MG63 (cell line): ENCODE measurements around the gene BMP7. TPM values are rescaled to one million over a fixed set of nuclear protein-coding genes. Genes with fewer than 3 reads are reported as not detected.

Experiments
- DNase-seq: peaks from one replicate; pipeline ENCODE4 v3.0.0-alpha.2; 2020
- H3K27me3 ChIP-seq: fragments of 250-450 bp; sonication (Bioruptor Pico); 2 replicates; pipeline ENCODE4 v1.5.1; 2020; ENCODE audit warnings: mild to moderate bottlenecking, moderate library complexity
- H3K36me3 ChIP-seq: fragments of 250-450 bp; sonication (Bioruptor Pico); 2 replicates; pipeline ENCODE4 v1.5.1; 2020; ENCODE audit warnings: mild to moderate bottlenecking, moderate library complexity
- H3K4me3 ChIP-seq: fragments of 250-450 bp; sonication (Bioruptor Pico); 2 replicates; pipeline ENCODE4 v1.5.1; 2020; ENCODE audit warnings: mild to moderate bottlenecking, moderate library complexity
- H3K9me3 ChIP-seq: fragments of 250-450 bp; sonication (Bioruptor Pico); 2 replicates; pipeline ENCODE4 v1.5.1; 2020; ENCODE audit warnings: mild to moderate bottlenecking, moderate library complexity
- total RNA-seq: library from RNA; depleted of rRNA; stranded (reverse); fragments of >200 nt; shearing (Covaris generic); gene quantifications from 2 replicates; pipeline ENCODE4 v1.2.3, GENCODE V29; 2014; ENCODE audit warnings: low replicate concordance

BMP7 gene
- total RNA-seq, 1 experiment from 2014 or later: 10.7 TPM

DNA sequence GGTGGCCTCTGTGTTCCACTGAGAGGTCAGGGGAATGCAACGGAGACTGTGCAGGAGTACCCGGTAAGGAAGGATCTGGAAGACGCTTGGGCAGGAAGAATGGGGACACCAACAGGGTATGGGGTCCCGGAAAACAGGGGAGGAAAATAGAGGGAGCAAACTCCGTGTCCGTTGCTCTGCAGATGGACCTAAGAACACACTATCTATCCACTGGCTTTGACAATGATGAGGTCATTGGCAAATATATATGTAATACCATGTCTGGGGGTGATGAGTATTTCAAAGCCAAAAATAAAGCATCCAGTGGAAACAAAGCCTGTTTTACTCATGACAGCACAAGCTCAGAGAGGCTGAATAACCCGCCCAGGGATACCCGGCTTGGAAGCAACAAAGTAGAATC is 80.2 kb downstream of the BMP7 start:
- Histone ChIP-seq H3K27me3 (no peaks in the 10 kb centered on the region), H3K9me3 (no peaks in the 10 kb centered on the region), H3K4me3 (no peak overlapping the region), H3K36me3 (no peaks in the 10 kb centered on the region)
- no peak for DNase-seq

DNA sequence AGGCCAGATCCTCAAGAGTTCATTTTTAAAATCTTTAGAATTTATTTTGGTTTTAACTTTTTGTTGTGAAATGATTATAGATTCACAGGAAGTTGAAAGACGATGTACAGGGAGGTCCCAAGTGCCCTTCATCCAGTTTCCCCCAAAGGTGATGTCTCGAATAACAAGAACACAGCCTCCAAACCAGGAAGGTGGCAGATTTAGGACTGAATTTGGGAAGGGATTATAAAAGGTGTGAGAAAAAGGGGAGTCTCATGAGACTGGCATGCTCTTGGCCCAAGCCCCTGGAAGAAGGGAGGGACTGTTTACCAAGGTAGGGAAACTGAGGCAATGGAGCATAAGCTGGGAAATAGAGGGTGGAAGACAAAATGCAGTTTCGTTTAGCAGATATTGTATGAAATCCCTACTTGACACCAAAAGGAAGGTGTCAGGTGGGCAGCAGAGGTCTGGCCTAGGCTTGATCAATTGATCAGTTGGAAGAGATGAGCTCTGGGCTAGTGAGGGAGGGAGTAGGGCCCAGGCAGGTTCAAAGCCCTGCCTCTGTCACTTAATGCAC is 81.2 kb downstream of the BMP7 start:
- no peaks in the 10 kb centered on the region for H3K9me3 ChIP-seq
- no peak for DNase-seq

DNA sequence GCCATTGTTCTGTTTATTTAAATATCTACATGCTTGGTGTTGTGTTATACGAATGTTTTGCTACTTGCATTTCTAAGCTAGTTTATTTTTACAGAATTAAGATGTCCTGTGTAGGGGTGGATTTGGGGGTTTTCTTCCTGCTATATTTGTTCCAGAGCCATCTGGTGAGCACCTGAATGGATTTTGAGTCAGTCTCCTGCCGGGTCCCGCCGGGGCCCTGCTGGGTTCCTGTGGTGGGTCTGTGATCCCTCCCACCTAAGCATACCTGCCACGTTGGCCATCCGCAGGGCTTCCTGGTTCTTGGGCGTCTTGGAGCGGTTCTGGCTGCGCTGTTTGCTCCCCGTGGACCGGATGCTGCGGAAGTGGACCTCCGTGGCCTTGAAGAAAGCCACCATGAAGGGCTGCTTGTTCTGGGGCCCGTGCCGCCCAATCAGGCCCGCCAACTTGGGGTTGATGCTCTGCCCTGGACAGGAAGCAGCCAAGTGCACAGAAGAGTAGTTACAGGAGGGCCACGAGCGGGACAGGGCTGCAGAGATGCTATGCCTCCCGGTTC is 82.9 kb downstream of the BMP7 start:
- no peaks in the 10 kb centered on the region for H3K36me3 ChIP-seq
- no peak for DNase-seq
- no peaks in the 10 kb centered on the region for H3K27me3 ChIP-seq
- no peak overlapping the region for H3K4me3 ChIP-seq
- no peaks in the 10 kb centered on the region for H3K9me3 ChIP-seq

More for the DNA sequence above, 81.2 kb downstream of the BMP7 start:
- no peak overlapping the region for H3K4me3 ChIP-seq
- H3K36me3 ChIP-seq: no peaks in the 10 kb centered on the region
- no peaks in the 10 kb centered on the region for H3K27me3 ChIP-seq

DNA sequence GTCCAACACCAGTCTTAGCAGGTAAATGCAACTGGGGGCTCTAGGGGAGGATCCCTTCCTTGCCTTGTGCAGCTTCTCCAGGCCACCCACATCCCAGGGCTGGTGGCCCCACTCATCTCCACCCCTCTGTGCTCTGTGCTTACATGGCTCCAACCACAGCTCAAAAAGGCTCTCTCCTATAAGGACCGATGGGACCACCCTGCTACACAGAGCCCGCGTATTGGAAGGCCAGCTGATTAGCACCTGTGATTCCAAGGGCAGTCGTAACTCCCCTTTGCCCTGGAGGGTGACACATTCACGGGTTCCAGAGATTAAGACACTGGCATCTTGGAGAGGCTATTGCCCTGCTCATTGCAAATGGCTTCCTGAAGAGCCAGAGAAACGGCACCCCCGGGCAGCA is 84.8 kb downstream of the BMP7 start:
- DNase-seq: no peak
- no peaks in the 10 kb centered on the region for H3K9me3 ChIP-seq
- H3K27me3 ChIP-seq: no peaks in the 10 kb centered on the region

DNA sequence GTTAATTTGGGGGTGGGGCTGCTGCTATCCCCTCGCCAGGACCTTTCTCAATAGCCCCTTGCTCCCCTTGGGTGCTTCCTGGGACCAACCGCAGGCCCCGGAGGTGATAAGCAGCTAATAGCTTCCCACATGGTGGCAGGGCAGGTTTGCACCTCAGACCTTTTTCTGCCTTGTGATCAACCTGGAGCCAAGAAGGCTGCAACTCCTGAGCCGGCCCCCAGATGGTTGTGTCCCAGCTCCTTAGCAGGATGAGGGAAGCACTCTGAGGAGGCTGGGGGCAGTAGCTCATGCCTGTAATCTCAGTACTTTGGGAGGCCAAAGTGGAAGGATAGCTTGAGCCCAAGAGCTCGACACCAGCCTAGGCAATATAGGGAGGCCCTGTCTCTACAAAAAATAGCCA is 85.5 kb downstream of the BMP7 start:
- no peak overlapping the region for H3K4me3 ChIP-seq
- no peaks in the 10 kb centered on the region for H3K9me3 ChIP-seq
- H3K27me3 ChIP-seq: no peaks in the 10 kb centered on the region
- H3K36me3 ChIP-seq: no peaks in the 10 kb centered on the region
- DNase-seq: no peak

More for the DNA sequence above, 84.8 kb downstream of the BMP7 start:
- H3K4me3 ChIP-seq: no peak overlapping the region
- H3K36me3 ChIP-seq: no peaks in the 10 kb centered on the region

DNA sequence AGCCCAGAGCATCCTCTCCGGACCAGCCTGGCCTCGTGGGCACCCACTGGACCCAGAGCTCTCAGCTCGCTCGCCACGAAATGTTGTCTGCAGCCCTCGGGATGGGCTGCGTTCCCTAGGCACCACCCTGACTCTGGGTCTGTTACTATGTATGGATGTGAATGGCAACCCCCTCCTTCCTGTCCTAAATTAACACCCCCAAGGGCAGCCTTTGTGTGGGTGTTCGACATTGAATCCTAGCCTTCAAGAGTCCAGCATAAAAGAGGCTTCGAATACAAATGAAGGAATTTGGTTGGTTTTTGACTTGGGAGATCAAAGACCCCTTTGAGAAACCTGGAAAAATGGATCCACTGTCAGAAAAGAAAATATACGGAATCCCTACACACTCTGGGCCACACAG is 86.1 kb downstream of the BMP7 start:
- H3K4me3 ChIP-seq: no peak overlapping the region
- no peak for DNase-seq

DNA sequence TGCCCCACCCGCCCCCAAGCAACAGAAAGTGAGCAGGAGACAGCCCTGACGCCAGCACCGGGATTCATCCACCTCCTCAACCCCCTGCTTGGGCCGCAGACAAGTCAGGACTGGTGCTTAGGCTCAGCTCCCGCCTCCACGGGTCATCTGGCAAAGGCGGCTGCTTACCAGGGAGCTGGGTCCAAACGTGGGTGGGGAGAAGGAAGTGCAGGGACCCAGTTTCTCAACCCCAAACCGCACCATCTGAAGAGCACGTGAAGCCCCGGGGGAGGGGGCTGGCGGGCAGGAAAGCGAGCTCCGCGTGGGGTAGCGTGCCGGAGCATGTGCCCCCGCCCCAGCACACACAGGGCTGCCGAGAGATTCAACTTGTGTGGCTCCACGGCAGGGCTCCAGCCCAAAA is 87.2 kb downstream of the BMP7 start:
- Histone ChIP-seq H3K36me3 (no peaks in the 10 kb centered on the region), H3K4me3 (no peak overlapping the region), H3K9me3 (no peaks in the 10 kb centered on the region), H3K27me3 (no peaks in the 10 kb centered on the region)
- no peak for DNase-seq

More for the DNA sequence above, 86.1 kb downstream of the BMP7 start:
- no peaks in the 10 kb centered on the region for H3K36me3 ChIP-seq
- no peaks in the 10 kb centered on the region for H3K27me3 ChIP-seq
- no peaks in the 10 kb centered on the region for H3K9me3 ChIP-seq

DNA sequence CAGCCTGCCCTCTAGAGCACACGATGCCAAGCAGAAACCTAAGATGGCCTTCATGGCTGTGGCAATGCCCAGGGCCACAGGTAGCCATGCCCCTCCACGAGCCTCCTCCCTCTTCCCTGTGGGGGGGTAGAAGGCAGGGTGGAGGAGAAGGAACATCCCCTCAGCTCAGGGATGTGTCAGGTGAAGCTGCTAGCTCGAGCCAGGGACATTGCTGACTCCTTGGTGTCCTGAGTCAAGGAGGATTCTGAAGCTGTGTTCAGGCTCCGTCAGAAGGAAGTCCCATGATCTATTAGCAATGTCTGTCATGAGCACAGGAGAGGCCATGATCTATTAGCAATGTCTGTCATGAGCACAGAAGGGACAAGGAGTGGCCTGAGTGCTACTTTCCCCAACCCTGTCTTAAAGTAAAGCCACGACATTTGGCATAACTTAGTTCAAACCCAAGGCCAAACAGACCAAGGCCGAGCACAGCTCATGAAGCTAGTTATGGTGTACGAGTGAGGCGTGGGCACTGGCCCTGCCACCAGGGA is 87.8 kb downstream of the BMP7 start:
- H3K9me3 ChIP-seq: no peaks in the 10 kb centered on the region
- no peak for DNase-seq
- H3K36me3 ChIP-seq: no peaks in the 10 kb centered on the region
- H3K4me3 ChIP-seq: no peak overlapping the region
- H3K27me3 ChIP-seq: no peaks in the 10 kb centered on the region

DNA sequence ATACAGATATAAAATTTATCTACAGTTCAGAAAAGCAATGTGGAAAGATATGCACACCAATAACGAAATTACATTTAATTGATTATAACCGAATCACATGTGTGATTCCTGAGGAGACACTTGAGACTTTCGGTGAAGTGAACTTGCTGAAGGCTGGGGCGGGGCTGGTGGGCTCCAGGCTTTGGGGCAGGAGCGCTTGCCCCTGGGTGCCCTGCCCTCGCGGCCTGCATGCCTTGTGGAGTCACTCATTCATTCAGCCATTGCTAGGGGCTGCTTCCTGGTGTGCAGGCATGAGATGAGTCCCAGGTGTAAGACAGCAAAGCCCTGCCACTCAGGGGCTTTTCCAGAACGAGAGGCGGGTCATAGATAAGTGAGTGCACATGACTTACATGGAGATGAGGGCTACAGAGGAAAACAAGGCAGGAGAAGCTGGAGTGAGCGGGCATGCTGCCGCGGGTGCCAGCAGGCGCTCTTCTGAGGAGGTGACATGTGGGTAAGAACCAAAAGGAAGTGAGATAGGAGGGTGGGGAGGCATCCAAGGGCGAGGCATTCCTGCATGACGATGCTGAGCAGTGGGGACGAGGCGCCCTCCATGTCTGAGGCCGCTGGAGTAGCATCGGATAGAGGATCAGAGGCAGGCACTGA is 88.7 kb downstream of the BMP7 start:
- Histone ChIP-seq H3K9me3 (no peaks in the 10 kb centered on the region), H3K4me3 (no peak overlapping the region), H3K27me3 (no peaks in the 10 kb centered on the region), H3K36me3 (no peaks in the 10 kb centered on the region)
- DNase-seq: no peak

DNA sequence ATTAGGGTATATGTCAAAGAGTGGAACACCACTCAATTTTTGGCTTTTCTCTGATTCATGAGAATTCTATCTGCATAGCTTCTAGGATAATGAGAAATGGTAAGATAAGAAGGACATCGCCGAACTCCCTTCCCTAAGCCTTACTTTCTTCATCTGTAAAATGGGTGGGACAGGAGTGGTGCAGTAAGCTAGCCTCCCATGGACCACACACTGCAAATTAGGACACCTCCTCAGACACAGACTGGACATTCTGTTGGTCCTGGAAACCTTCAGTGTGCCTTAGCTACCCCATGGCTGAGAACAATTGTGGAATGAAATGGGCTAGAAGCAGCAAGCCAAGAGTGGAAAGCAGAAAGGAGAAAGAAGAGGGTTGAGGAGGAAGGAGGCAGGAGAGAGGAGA is 89.6 kb downstream of the BMP7 start:
- H3K36me3 ChIP-seq: no peaks in the 10 kb centered on the region
- H3K9me3 ChIP-seq: no peaks in the 10 kb centered on the region
- no peak for DNase-seq
- no peaks in the 10 kb centered on the region for H3K27me3 ChIP-seq
- no peak overlapping the region for H3K4me3 ChIP-seq

DNA sequence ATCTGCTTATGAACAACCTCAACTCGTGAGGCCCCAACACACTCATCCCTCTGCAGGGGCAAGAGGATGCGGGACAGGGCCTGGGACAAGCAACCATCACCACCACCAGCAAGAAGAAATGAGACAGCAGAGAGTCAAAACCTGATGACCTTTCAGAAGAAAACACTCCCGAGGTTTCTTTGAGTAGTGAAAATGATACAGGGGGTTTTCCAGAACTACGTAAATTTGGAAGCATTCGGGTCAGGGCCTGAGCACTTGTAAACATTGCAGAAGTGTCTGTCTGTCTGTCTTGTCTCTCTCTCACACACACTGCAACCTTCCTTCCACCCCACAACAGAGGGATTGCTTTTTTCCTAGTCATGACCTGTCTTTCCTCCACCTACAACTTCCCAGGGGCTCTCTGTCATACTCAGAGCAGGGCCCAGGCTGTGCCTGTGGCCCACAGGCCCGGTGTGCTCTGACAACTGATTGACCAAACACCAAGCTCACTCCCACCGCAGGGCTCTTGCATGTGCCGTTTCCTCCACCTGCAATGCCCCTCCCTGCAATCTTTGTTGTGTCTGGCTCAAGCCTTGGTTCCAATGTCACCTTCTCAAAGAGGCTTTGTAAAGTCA is 90.9 kb downstream of the BMP7 start:
- H3K27me3 ChIP-seq: no peaks in the 10 kb centered on the region
- no peak for DNase-seq
- peaks cover 4% of the 10 kb centered on the region; the same call in 1 of the 2 replicates for H3K36me3 ChIP-seq
- H3K4me3 ChIP-seq: no peak overlapping the region
- no peaks in the 10 kb centered on the region for H3K9me3 ChIP-seq

DNA sequence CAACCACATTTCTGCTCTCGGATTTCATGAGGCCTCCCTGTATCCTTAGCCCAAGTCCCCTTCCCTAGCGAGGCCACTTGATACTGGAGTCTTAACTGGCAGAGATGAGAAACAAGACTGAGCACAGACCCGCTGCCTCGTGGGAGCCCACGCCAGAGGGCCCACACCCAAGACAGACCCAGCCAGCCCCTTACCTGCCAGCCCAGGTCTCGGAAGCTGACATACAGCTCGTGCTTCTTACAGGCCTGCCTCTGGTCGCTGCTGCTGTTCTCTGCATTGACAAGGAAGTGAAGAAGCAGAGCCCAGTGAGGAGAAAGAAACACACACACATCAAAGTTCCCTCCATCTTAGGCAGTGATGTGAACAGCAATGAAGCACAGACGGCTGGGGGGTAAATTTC is 91.7 kb downstream of the BMP7 start:
- Histone ChIP-seq H3K4me3 (no peak overlapping the region), H3K27me3 (no peaks in the 10 kb centered on the region), H3K36me3 (peaks cover 11% of the 10 kb centered on the region), H3K9me3 (peaks cover 5% of the 10 kb centered on the region)
- DNase-seq: no peak

DNA sequence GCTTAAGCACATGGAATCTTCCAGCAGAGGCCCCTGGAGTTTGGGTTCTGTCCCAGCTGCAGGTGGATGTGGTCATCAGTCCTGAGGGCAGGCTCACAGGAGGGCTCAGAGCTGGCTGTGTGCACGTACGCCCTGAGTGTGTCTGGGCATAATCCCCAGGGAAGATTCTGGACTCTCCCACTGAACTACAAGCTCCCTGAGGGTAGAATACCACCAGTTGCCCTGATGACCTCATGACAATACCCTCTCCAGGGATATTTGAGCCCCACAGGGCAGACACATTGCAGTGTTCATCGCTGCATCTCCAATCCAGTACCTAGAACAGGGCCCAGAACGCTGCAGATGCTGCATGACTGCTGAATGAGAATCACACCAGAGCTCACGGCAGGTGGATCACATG is 92.5 kb downstream of the BMP7 start:
- peaks cover 11% of the 10 kb centered on the region for H3K36me3 ChIP-seq
- no peak overlapping the region for H3K4me3 ChIP-seq
- no peak for DNase-seq
- H3K27me3 ChIP-seq: no peaks in the 10 kb centered on the region
- H3K9me3 ChIP-seq: peaks cover 9% of the 10 kb centered on the region

DNA sequence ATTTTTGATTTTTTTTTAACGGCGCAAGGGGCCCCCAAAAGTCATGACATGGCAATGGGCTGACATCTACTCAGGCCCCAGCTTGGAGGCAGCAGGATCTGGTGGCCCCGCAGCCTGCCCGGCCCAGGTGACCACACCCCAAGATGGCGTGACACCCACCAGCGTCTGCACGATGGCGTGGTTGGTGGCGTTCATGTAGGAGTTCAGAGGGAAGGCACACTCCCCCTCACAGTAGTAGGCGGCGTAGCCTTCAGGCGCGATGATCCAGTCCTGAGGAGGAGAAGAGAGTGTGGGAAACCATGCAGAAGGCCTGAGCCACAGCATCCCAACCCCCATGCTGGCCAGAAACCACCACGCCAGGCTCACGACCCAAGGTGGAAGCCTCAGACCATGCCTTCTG is 93.4 kb downstream of the BMP7 start:
- H3K4me3 ChIP-seq: no peak overlapping the region
- peaks cover 10% of the 10 kb centered on the region for H3K9me3 ChIP-seq
- H3K27me3 ChIP-seq: no peaks in the 10 kb centered on the region
- H3K36me3 ChIP-seq: peaks cover 11% of the 10 kb centered on the region
- DNase-seq: no peak

DNA sequence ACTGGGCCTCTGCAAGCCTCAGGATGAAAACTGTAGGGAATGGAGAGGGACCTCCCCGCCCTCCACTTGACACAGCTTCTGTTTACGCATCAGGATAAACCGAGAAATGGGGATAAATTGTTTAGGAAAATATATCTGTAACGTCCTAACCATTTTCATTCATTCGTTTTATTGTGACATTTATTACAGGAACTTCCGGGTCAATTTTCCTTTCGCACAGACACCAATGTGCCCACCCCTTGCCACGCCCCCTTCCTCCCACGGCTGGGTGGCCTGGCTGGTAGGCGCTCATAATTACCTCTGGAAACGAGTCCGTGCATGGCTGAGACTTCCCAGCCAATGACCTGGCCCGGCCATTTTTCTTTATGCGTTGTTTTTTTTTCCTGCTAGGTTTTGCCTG is 96.1 kb downstream of the BMP7 start:
- Histone ChIP-seq H3K4me3 (no peak overlapping the region), H3K36me3 (peaks cover 11% of the 10 kb centered on the region), H3K9me3 (peaks cover 10% of the 10 kb centered on the region), H3K27me3 (no peaks in the 10 kb centered on the region)
- no peak for DNase-seq

DNA sequence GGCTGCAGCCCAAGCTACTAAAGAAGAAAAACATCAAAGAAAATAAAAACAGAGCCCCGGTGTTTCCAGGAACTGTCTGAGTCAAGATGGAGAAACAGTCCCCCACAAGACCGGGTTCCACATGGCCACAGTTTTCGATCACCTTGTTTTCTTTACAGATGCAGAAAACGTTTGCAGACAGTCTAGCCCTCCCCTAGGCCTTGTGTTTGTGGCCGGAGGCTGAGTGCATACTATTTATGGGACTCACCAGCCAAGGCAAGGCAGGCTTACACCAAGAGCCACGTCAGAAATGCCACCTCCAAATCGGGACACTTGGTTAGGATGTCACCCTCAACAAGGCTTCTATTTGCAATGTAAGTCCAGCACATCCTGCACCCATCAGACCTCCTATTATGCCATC is 97.3 kb downstream of the BMP7 start:
- peaks cover 11% of the 10 kb centered on the region for H3K36me3 ChIP-seq
- no peak for DNase-seq
- no peaks in the 10 kb centered on the region for H3K27me3 ChIP-seq
- no peak overlapping the region for H3K4me3 ChIP-seq
- H3K9me3 ChIP-seq: peaks cover 13% of the 10 kb centered on the region

DNA sequence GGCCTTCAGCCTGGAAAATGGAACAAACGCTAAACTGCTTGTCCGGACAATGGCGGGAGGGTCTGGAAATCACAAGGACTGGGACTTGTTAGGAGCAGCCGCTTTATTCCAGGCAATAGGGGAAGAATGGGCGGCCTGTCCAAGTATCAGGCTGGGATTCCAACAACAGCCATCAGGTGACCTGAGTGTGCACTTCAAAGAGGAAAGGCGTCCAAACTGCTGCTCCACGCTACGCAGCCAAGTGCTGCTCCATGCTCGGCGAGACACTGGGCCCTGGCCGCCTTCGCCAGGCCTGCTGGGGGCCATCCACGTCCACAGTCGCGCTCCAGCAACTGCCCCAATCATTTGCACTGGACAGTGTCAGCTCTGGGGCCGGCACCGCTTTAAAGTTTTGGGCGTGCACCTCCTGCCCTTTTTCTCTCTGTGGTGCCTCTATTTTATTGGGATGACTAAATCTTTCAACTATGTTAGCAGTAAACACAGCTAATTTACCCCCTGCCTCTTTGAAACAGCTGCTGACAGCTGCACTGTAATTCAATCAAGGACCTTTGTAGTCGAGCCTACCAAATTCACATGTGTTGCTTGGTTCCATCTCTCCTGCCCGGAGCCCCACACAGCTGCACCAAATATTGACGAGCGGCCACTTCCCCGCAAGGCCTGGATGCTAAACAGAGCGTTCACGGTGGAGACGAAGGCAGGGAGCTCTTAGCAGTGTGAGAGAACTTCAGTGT is 98.3 kb downstream of the BMP7 start:
- H3K9me3 ChIP-seq: peaks cover 21% of the 10 kb centered on the region
- peak; percentile 81 for DNase-seq
- no peak overlapping the region for H3K4me3 ChIP-seq
- no peaks in the 10 kb centered on the region for H3K27me3 ChIP-seq
- H3K36me3 ChIP-seq: peaks cover 11% of the 10 kb centered on the region
